OCI-LY7 (cell line): ENCODE measurements around the gene ATP6V1B1. TPM values are rescaled to one million over a fixed set of nuclear protein-coding genes. Genes with fewer than 3 reads are reported as not detected.
A peak's percentile ranks its signal among the peaks of the same experiment; 100 is the strongest.

Source experiments
- BruUV-seq: library from RNA; stranded (reverse); fragments of 400-500 nt; replicated peaks from 2 replicates; lab custom pipeline; 2021; lab: Mats Ljungman, UMichigan
- CTCF ChIA-PET: fragments of 300-600 bp; sonication (Branson Sonifier 250); formaldehyde crosslinking; loops from one replicate; lab custom pipeline; 2022; ENCODE audit warnings: antibody characterized with exemption; ENCODE audit not compliant: unreplicated experiment; lab: Charles Lee
- POLR2A ChIA-PET: fragments of 300-600 bp; sonication (Branson Sonifier 250); formaldehyde crosslinking; loops from one replicate; lab custom pipeline; 2022; ENCODE audit warnings: antibody characterized with exemption; lab: Charles Lee
- DNase-seq: peaks from one replicate; pipeline ENCODE4 v3.0.0-alpha.2; 2015; ENCODE audit warnings: low spot score
- H2AFZ ChIP-seq: fragments of 200-600 bp; sonication (generic), shearing (Covaris generic); 2 replicates; pipeline ENCODE4 v1.6.1; 2014; ENCODE audit warnings: mild to moderate bottlenecking, antibody characterized with exemption, low read length, moderate library complexity
- H3K27ac ChIP-seq: fragments of 200-600 bp; sonication (generic); 2 replicates; pipeline ENCODE4 v1.5.1; 2014; ENCODE audit warnings: mixed run types, low read depth, mild to moderate bottlenecking, moderate library complexity, low read length, inconsistent platforms; ENCODE audit not compliant: poor library complexity, severe bottlenecking
- H3K36me3 ChIP-seq: fragments of 200-600 bp; sonication (generic); 2 replicates; pipeline ENCODE4 v1.6.1; 2014; ENCODE audit warnings: mild to moderate bottlenecking, antibody characterized with exemption, low read length, moderate library complexity, mixed read lengths; ENCODE audit not compliant: insufficient read depth
- H3K4me1 ChIP-seq: fragments of 200-600 bp; sonication (generic); 2 replicates; pipeline ENCODE4 v1.5.1; 2014; ENCODE audit warnings: mild to moderate bottlenecking, low read length; ENCODE audit not compliant: insufficient read depth, poor library complexity, severe bottlenecking
- H3K4me2 ChIP-seq: fragments of 200-600 bp; sonication (generic); 2 replicates; pipeline ENCODE4 v1.6.1; 2014; ENCODE audit warnings: mild to moderate bottlenecking, low read length
- H3K4me3 ChIP-seq: fragments of 200-600 bp; sonication (generic); 2 replicates; pipeline ENCODE4 v1.5.1; 2014; ENCODE audit warnings: mild to moderate bottlenecking, low read depth, low read length; ENCODE audit not compliant: poor library complexity, severe bottlenecking
- H3K79me2 ChIP-seq: fragments of 200-600 bp; sonication (generic); 2 replicates; pipeline ENCODE4 v1.6.1; 2016; ENCODE audit warnings: low read depth, mild to moderate bottlenecking, low read length, moderate library complexity, mixed read lengths; ENCODE audit not compliant: insufficient read depth
- H3K9me2 ChIP-seq: fragments of 200-600 bp; sonication (generic); 2 replicates; pipeline ENCODE4 v1.6.1; 2016; ENCODE audit warnings: mild to moderate bottlenecking, low read length, mixed read lengths; ENCODE audit not compliant: insufficient read depth
- H3K9me3 ChIP-seq: fragments of 200-600 bp; sonication (generic); 2 replicates; pipeline ENCODE4 v1.6.1; 2014; ENCODE audit warnings: mild to moderate bottlenecking, mixed run types, low read length, mixed read lengths
- H4K20me1 ChIP-seq: fragments of 200-600 bp; sonication (generic); 2 replicates; pipeline ENCODE4 v1.6.1; 2014; ENCODE audit warnings: mild to moderate bottlenecking, antibody characterized with exemption, low read length, moderate library complexity, mixed read lengths; ENCODE audit not compliant: insufficient read depth
- CTCF ChIP-seq: fragments of 200-600 bp; sonication (generic); conservative IDR thresholded peaks from 2 replicates; pipeline ENCODE4 v1.5.1; 2014; ENCODE audit warnings: mild to moderate bottlenecking, antibody characterized with exemption, low read length, moderate library complexity, mixed read lengths
- EZH2phosphoT487 ChIP-seq: fragments of 200-600 bp; sonication (generic); IDR thresholded peaks from 2 replicates; pipeline ENCODE4 v1.6.1; 2018; ENCODE audit warnings: low read depth, borderline replicate concordance, mild to moderate bottlenecking, mixed run types, antibody characterized with exemption, low read length, moderate library complexity, mixed read lengths
- intact Hi-C: fragments of 100-400 bp; cut with micrococcal nuclease; formaldehyde crosslinking; loops from one replicate; pipeline ENCODE4 v1.10.0; 2022; ENCODE audit not compliant: unreplicated experiment
- total RNA-seq, 2 experiments: library from RNA; depleted of rRNA in 1 of 2; stranded (reverse); fragments of >200 nt in 1 of 2; shearing (Covaris generic) in 1 of 2; gene quantifications; 2 replicates each; pipeline ENCODE4 v1.2.3, GENCODE V29; 2014 to 2022

The ATP6V1B1 gene
- total RNA-seq, 2 experiments from 2014 or later = not detected

- no peaks in the 10 kb centered on the region for H3K9me2 ChIP-seq
- no peaks in the 10 kb centered on the region for H3K9me3 ChIP-seq
- CTCF ChIA-PET = no interaction called here
- peak; percentile 86 for TF ChIP-seq CTCF
- no peak for TF ChIP-seq EZH2phosphoT487
- POLR2A ChIA-PET = interaction anchor here (0.6 kb wide), 1 partner anchor 16 kb away, joined by 4 read pairs; no protein-coding TSS in a partner anchor
- intact Hi-C loops = loop anchor here (1.0 kb wide), 1 partner anchor 13 kb away; no protein-coding TSS in a partner anchor
- BruUV-seq = no TSS peak
- H3K79me2 ChIP-seq = no peaks in the 10 kb centered on the region
- H3K4me3 ChIP-seq = peak overlapping the region; percentile 57
- peaks cover 7% of the 10 kb centered on the region for H3K4me1 ChIP-seq
- no peak overlapping the region for H3K27ac ChIP-seq
- peak overlapping the region; percentile 62 for H3K4me2 ChIP-seq
- no peaks in the 10 kb centered on the region for H3K36me3 ChIP-seq
- H2AFZ ChIP-seq = peak overlapping the region; percentile 73; the same call in 1 of the 2 replicates
- no peaks in the 10 kb centered on the region for H4K20me1 ChIP-seq
- DNase-seq = peak; percentile 65
These were observed 29.1 kb downstream of the ATP6V1B1 start for GRCh38 chr2:70964596-70965386.

- no peaks in the 10 kb centered on the region for H3K79me2 ChIP-seq
- TF ChIP-seq EZH2phosphoT487 (no peak), CTCF (no peak)
- H3K9me2 ChIP-seq = no peaks in the 10 kb centered on the region
- no peak for DNase-seq
- H3K4me1 ChIP-seq = peaks cover 7% of the 10 kb centered on the region
- ChIA-PET CTCF (no interaction called here), POLR2A (interaction anchor here (0.6 kb wide), 1 partner anchor 17 kb away, joined by 4 read pairs; no protein-coding TSS in a partner anchor)
- no TSS peak for BruUV-seq
- H3K9me3 ChIP-seq = no peaks in the 10 kb centered on the region
- H3K36me3 ChIP-seq = no peaks in the 10 kb centered on the region
- no peaks in the 10 kb centered on the region for H4K20me1 ChIP-seq
- no peak overlapping the region for H3K4me3 ChIP-seq
- H3K27ac ChIP-seq = no peak overlapping the region
- H3K4me2 ChIP-seq = peak overlapping the region; percentile 62
- H2AFZ ChIP-seq = no peak overlapping the region; the same call in 1 of the 2 replicates
- intact Hi-C loops = loop anchor here (1.0 kb wide), 1 partner anchor 12 kb away; no protein-coding TSS in a partner anchor
These were observed 29.8 kb downstream of the ATP6V1B1 start for GRCh38 chr2:70965506-70965905.

- CTCF ChIA-PET = no interaction called here
- Histone ChIP-seq H3K79me2 (no peaks in the 10 kb centered on the region), H4K20me1 (no peaks in the 10 kb centered on the region), H3K4me1 (peaks cover 7% of the 10 kb centered on the region), H3K4me2 (no peak overlapping the region), H3K9me2 (no peaks in the 10 kb centered on the region), H2AFZ (no peak overlapping the region), H3K36me3 (no peaks in the 10 kb centered on the region), H3K27ac (no peak overlapping the region), H3K9me3 (no peaks in the 10 kb centered on the region), H3K4me3 (no peak overlapping the region)
- DNase-seq = no peak
- BruUV-seq = no TSS peak
- TF ChIP-seq EZH2phosphoT487 = no peak
- no peak for TF ChIP-seq CTCF
- intact Hi-C loops = no loop called here
- POLR2A ChIA-PET = interaction anchor here (0.7 kb wide), 2 partner anchors 112 to 114 kb away, joined by 3 read pairs; no protein-coding TSS in a partner anchor
These were observed 31.0 kb downstream of the ATP6V1B1 start for GRCh38 chr2:70966681-70967080.
